Body of pancreas (tissue), 4 donors: ENCODE results near the gene RGS5. TPM values are rescaled to one million over a fixed set of nuclear protein-coding genes. Genes with fewer than 3 reads are reported as not detected.

Source experiments
- ATAC-seq: fragments of 150-250 bp; one replicate; pipeline ENCODE4 v1.9.1; 2016
- DNase-seq, 4 donors: peaks; one replicate each; pipeline ENCODE4 v3.0.0-alpha.2; 2019
- H3K27ac ChIP-seq, 4 donors: fragments of 200-600 bp; sonication (generic); 1 replicate in 3 of 4; 2 replicates in 1 of 4; pipeline versions ENCODE4 v1.5.1 to v1.6.1; 2016 to 2019; ENCODE audit warnings: mild to moderate bottlenecking in 1 of 4, mixed read lengths in 1 of 4, moderate library complexity in 1 of 4
- H3K27me3 ChIP-seq, 2 donors: fragments of 200-600 bp; sonication (generic); one replicate each; pipeline ENCODE4 v1.6.0; 2016; ENCODE audit warnings: mild to moderate bottlenecking in 1 of 2
- H3K36me3 ChIP-seq, 2 donors: fragments of 200-600 bp; sonication (generic); replicated peaks in 1 of 2; 2 replicates each; pipeline ENCODE4 v1.5.1; 2016; ENCODE audit warnings: low read depth in 2 of 2; ENCODE audit not compliant: insufficient read depth in 1 of 2
- H3K4me1 ChIP-seq: fragments of 200-600 bp; sonication (generic); one replicate; pipeline ENCODE4 v1.6.0; 2016
- H3K4me3 ChIP-seq, 2 donors: fragments of 200-600 bp; sonication (generic); 1 replicate in 1 of 2; 2 replicates in 1 of 2; pipeline ENCODE4 v1.5.1; 2016 to 2019
- H3K9me3 ChIP-seq, 3 donors: fragments of 200-600 bp; sonication (generic); 1 replicate in 2 of 3; 2 replicates in 1 of 3; pipeline ENCODE4 v1.5.1; 2016
- CTCF ChIP-seq, 7 experiments: fragments of 450-650 bp in 4 of 7; fragments of 200-600 bp in 3 of 7; sonication (generic) in 3 of 7; IDR thresholded peaks; one replicate each; pipeline ENCODE4 v1.5.1; 2016 to 2019; ENCODE audit warnings: antibody characterized with exemption in 7 of 7
- POLR2A ChIP-seq, 3 donors: fragments of 450-650 bp; IDR thresholded peaks; one replicate each; pipeline ENCODE4 v1.6.1; 2016; ENCODE audit warnings: antibody characterized with exemption in 3 of 3, mild to moderate bottlenecking in 2 of 3
- WGBS, 2 donors: methylation state at CpG; one replicate each; pipeline ENCODE4 v1.1.5; 2017; 5-methylcytosine and 5-hydroxymethylcytosine counted together
- intact Hi-C: fragments of 100-400 bp; cut with DNase I; formaldehyde crosslinking; loops from one replicate; pipeline ENCODE4 v1.15.1; 2023
- total RNA-seq, 2 donors: library from RNA; depleted of rRNA; stranded (reverse); fragments of >200 nt; gene quantifications; one replicate each; pipeline ENCODE4 v1.1.0, GENCODE V29; 2016

The RGS5 gene
- total RNA-seq, 2 donors from 2014 or later, result 17.8 to 25.7 TPM

DNA sequence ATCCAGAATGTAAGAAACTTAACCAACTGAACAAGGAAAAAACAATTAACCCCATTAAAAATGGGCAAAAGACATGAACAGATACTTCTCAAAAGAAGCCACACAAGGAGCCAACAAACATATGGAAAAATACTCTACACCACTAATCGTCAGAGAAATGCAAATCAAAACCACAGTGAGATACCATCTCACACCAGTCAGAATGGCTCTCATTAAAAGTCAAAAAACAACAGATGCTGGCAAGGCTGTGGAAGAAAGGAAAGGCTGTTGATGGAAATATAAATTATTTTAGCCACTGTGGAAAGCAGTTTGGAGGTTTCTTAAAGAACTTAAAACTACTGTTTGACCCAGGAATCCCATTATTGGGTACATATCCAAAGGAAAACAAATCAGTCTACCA, 82.3 kb downstream of the RGS5 start:
- no peaks in the 10 kb centered on the region for H3K36me3 ChIP-seq
- TF ChIP-seq POLR2A (IDR thresholded peaks at IDR 0.05), result no peak
- TF ChIP-seq CTCF (IDR thresholded peaks at IDR 0.05), result no peak
- no peak overlapping the region for H3K4me3 ChIP-seq
- no peak overlapping the region for H3K27ac ChIP-seq
- intact Hi-C loops, result no loop called here
- ATAC-seq, result no peak
- no peaks in the 10 kb centered on the region for H3K9me3 ChIP-seq
- H3K27me3 ChIP-seq, result no peaks in the 10 kb centered on the region
- 38 to 42% methylated on average over 1 of the region's 1 CpG for WGBS, 2 donors
- no peaks in the 10 kb centered on the region for H3K4me1 ChIP-seq
- no peak for DNase-seq

- intact Hi-C loops, result no loop called here
- H3K36me3 ChIP-seq, result no peaks in the 10 kb centered on the region
- H3K9me3 ChIP-seq, result no peaks in the 10 kb centered on the region
- no peak overlapping the region for H3K4me3 ChIP-seq
- no peak for TF ChIP-seq CTCF (IDR thresholded peaks at IDR 0.05)
- no peak for TF ChIP-seq POLR2A (IDR thresholded peaks at IDR 0.05)
- ATAC-seq, result no peak
- DNase-seq, result no peak
- no peak overlapping the region for H3K27ac ChIP-seq
- no peaks in the 10 kb centered on the region for H3K27me3 ChIP-seq
- H3K4me1 ChIP-seq, result no peaks in the 10 kb centered on the region
These were observed 83.0 kb downstream of the RGS5 start for GRCh38 chr1:163119707-163120106.

- H3K27me3 ChIP-seq, result no peaks in the 10 kb centered on the region
- ATAC-seq, result no peak
- no peak for DNase-seq
- WGBS, 2 donors, result 51% methylated on average over 1 of the region's 1 CpG
- no peaks in the 10 kb centered on the region for H3K4me1 ChIP-seq
- H3K9me3 ChIP-seq, result no peaks in the 10 kb centered on the region
- TF ChIP-seq POLR2A (IDR thresholded peaks at IDR 0.05) (no peak), CTCF (IDR thresholded peaks at IDR 0.05) (no peak)
- H3K36me3 ChIP-seq, result no peaks in the 10 kb centered on the region
- intact Hi-C loops, result no loop called here
- H3K4me3 ChIP-seq, result no peak overlapping the region
- H3K27ac ChIP-seq, result no peak overlapping the region
These were observed 86.8 kb downstream of the RGS5 start for GRCh38 chr1:163115887-163116286.

DNA sequence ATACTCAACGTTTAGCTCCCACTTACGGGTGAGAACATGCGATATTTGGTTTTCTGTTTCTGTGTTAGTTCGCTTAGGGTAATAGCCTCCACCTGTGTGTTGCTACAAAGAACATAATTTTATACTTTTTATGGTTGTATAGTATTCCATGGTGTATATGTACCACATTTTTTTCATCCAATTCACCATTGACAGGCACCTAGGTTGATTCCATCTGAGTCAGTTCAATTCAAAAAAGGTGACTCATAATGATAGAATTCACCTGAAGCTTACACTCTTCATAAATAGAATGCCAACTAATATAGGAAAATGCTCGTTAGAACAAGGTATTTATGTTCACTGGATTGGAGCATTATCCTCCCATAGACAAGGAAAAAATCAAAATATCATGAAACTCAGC, 95.1 kb downstream of the RGS5 start:
- H3K27me3 ChIP-seq, result no peaks in the 10 kb centered on the region
- H3K4me3 ChIP-seq, result no peak overlapping the region
- no peak for ATAC-seq
- TF ChIP-seq POLR2A (IDR thresholded peaks at IDR 0.05) (no peak), CTCF (IDR thresholded peaks at IDR 0.05) (no peak)
- H3K9me3 ChIP-seq, result no peaks in the 10 kb centered on the region
- no peaks in the 10 kb centered on the region for H3K4me1 ChIP-seq
- 76 to 80% methylated on average over 5 of the region's 5 CpGs for WGBS, 2 donors
- no peak overlapping the region for H3K27ac ChIP-seq
- DNase-seq, result no peak
- intact Hi-C loops, result no loop called here
- no peaks in the 10 kb centered on the region for H3K36me3 ChIP-seq

DNA sequence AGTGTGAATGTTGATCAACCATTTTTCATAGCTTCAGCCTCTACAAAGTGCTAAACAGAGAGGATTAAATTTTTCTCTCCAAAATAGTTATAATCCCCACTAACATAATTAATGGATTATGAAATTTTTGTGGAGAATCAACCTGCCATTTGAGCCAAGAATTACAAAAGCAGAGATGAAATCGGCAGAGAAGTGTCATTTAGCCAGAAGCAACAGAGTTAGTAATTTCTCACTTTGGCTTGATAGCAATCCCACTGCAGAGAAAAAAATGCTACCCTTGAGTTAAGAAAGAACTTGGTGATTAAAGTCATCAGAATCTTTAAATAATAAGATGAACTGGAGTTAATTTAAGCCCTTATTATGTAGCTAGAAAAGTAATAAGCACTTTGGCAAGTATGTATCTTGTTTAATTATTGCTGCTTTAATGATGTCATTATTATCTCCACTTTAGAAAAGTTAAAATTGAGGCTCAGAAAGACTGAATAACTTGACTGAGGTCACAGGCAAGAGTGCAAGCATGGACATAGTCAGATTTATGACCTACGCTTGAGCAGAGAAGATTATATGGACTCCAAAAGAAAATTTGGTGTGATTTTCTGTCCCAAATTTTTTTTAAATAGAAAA, 96.2 kb downstream of the RGS5 start:
- no peak for TF ChIP-seq CTCF (IDR thresholded peaks at IDR 0.05)
- no peak for TF ChIP-seq POLR2A (IDR thresholded peaks at IDR 0.05)
- Histone ChIP-seq H3K4me3 (no peak overlapping the region), H3K27me3 (no peaks in the 10 kb centered on the region), H3K4me1 (no peaks in the 10 kb centered on the region), H3K9me3 (no peaks in the 10 kb centered on the region), H3K27ac (no peak overlapping the region), H3K36me3 (no peaks in the 10 kb centered on the region)
- intact Hi-C loops, result no loop called here
- ATAC-seq, result no peak
- WGBS, 2 donors, result 63 to 64% methylated on average over 2 of the region's 2 CpGs
- no peak for DNase-seq
